Urinary bladder (tissue), 4 donors: Measurements from ENCODE around the gene NAV2. TPM values are rescaled to one million over a fixed set of nuclear protein-coding genes. Genes with fewer than 3 reads are reported as not detected.

Experiments
- DNase-seq: peaks from one replicate; pipeline ENCODE4 v3.0.0-alpha.2; 2015; ENCODE audit errors: extremely low spot score
- H3K27ac ChIP-seq: one replicate; pipeline ENCODE4 v1.5.1; 2013; ENCODE audit warnings: low read depth, mild to moderate bottlenecking, moderate library complexity
- H3K36me3 ChIP-seq: one replicate; pipeline ENCODE4 v1.6.1; 2013; ENCODE audit warnings: mild to moderate bottlenecking, moderate library complexity; ENCODE audit not compliant: insufficient read depth
- H3K4me1 ChIP-seq: one replicate; pipeline ENCODE4 v1.6.1; 2013; ENCODE audit warnings: mild to moderate bottlenecking, moderate library complexity; ENCODE audit not compliant: insufficient read depth
- H3K4me3 ChIP-seq: one replicate; pipeline ENCODE4 v1.5.1; 2013; ENCODE audit warnings: low read depth, low read length
- WGBS: extraction: QIAGEN DNeasy Blood & Tissue Kit; methylation state at CpG from one replicate; pipeline ENCODE4 v1.1.7; 2013; 5-methylcytosine and 5-hydroxymethylcytosine counted together
- polyA plus RNA-seq: library from polyadenylated mRNA; stranded (reverse); fragments of 200-250 nt; gene quantifications from one replicate; pipeline ENCODE4 v1.2.3, GENCODE V29; 2013
- total RNA-seq: library from RNA; depleted of rRNA; stranded (reverse); fragments of >200 nt; gene quantifications from one replicate; pipeline ENCODE4 v1.2.3, GENCODE V29; 2014
- donor health status: healthy with polysubstance abuse.
- donor health status: healthy.

The NAV2 gene
- total and polyA plus RNA-seq, 2 donors: 7.8 to 10.6 TPM

- Histone ChIP-seq H3K27ac (no peak overlapping the region), H3K4me3 (no peak overlapping the region)
These were observed 22.7 kb downstream of the NAV2 start for GRCh38 chr11:19735157-19735908.

GRCh38 chr11:19735909-19736498 lies 23.4 kb downstream of the NAV2 start:
- no peak overlapping the region for H3K27ac ChIP-seq
- no peaks in the 10 kb centered on the region for H3K4me1 ChIP-seq
- no peak overlapping the region for H3K4me3 ChIP-seq
- 60% methylated on average over 2 of the region's 2 CpGs for WGBS
- H3K36me3 ChIP-seq: no peaks in the 10 kb centered on the region
- DNase-seq: no peak

More at GRCh38 chr11:19735157-19735908, 22.7 kb downstream of the NAV2 start:
- H3K4me1 ChIP-seq: no peaks in the 10 kb centered on the region
- WGBS: 67% methylated on average over 7 of the region's 7 CpGs
- no peak for DNase-seq
- no peaks in the 10 kb centered on the region for H3K36me3 ChIP-seq

GRCh38 chr11:19736831-19737230 lies 24.2 kb downstream of the NAV2 start:
- WGBS: 98% methylated on average over 3 of the region's 3 CpGs

GRCh38 chr11:19737575-19737974 lies 24.9 kb downstream of the NAV2 start:
- WGBS: 91% methylated on average over 4 of the region's 4 CpGs
- no peak overlapping the region for H3K4me3 ChIP-seq
- H3K4me1 ChIP-seq: no peaks in the 10 kb centered on the region
- no peaks in the 10 kb centered on the region for H3K36me3 ChIP-seq
- no peak for DNase-seq
- no peak overlapping the region for H3K27ac ChIP-seq

More at GRCh38 chr11:19736831-19737230, 24.2 kb downstream of the NAV2 start:
- no peaks in the 10 kb centered on the region for H3K36me3 ChIP-seq
- DNase-seq: no peak
- no peak overlapping the region for H3K4me3 ChIP-seq
- H3K4me1 ChIP-seq: no peaks in the 10 kb centered on the region
- H3K27ac ChIP-seq: no peak overlapping the region

- Histone ChIP-seq H3K27ac (no peak overlapping the region), H3K36me3 (no peaks in the 10 kb centered on the region), H3K4me3 (no peak overlapping the region), H3K4me1 (no peaks in the 10 kb centered on the region)
- WGBS: 59% methylated on average over 3 of the region's 3 CpGs
- no peak for DNase-seq
These were observed 25.5 kb downstream of the NAV2 start for GRCh38 chr11:19738124-19738523.

GRCh38 chr11:19739872-19740271 lies 27.2 kb downstream of the NAV2 start:
- Histone ChIP-seq H3K36me3 (no peaks in the 10 kb centered on the region), H3K27ac (no peak overlapping the region), H3K4me3 (no peak overlapping the region), H3K4me1 (no peaks in the 10 kb centered on the region)
- no peak for DNase-seq
- 76% methylated on average over 4 of the region's 4 CpGs for WGBS

- no peak overlapping the region for H3K4me3 ChIP-seq
- no peak for DNase-seq
- 94% methylated on average over 1 of the region's 1 CpG for WGBS
- no peaks in the 10 kb centered on the region for H3K4me1 ChIP-seq
- no peak overlapping the region for H3K27ac ChIP-seq
- H3K36me3 ChIP-seq: no peaks in the 10 kb centered on the region
These were observed 27.9 kb downstream of the NAV2 start for GRCh38 chr11:19740586-19740985.

GRCh38 chr11:19742588-19743292 lies 30.1 kb downstream of the NAV2 start:
- Histone ChIP-seq H3K36me3 (no peaks in the 10 kb centered on the region), H3K4me3 (no peak overlapping the region), H3K4me1 (no peaks in the 10 kb centered on the region), H3K27ac (no peak overlapping the region)
- WGBS: 44% methylated on average over 2 of the region's 2 CpGs
- peak; percentile 59 for DNase-seq

- DNase-seq: no peak
- Histone ChIP-seq H3K27ac (no peak overlapping the region), H3K4me3 (no peak overlapping the region), H3K4me1 (no peaks in the 10 kb centered on the region), H3K36me3 (no peaks in the 10 kb centered on the region)
- 92% methylated on average over 4 of the region's 4 CpGs for WGBS
These were observed 31.0 kb downstream of the NAV2 start for GRCh38 chr11:19743622-19744021.

GRCh38 chr11:19744130-19744529 lies 31.5 kb downstream of the NAV2 start:
- Histone ChIP-seq H3K4me3 (no peak overlapping the region), H3K4me1 (no peaks in the 10 kb centered on the region), H3K36me3 (no peaks in the 10 kb centered on the region), H3K27ac (no peak overlapping the region)
- DNase-seq: no peak

GRCh38 chr11:19746086-19746485 lies 33.4 kb downstream of the NAV2 start:
- WGBS: 94% methylated on average over 3 of the region's 3 CpGs
- no peaks in the 10 kb centered on the region for H3K36me3 ChIP-seq
- no peak overlapping the region for H3K4me3 ChIP-seq
- no peaks in the 10 kb centered on the region for H3K4me1 ChIP-seq
- DNase-seq: no peak
- no peak overlapping the region for H3K27ac ChIP-seq

GRCh38 chr11:19747634-19748033 lies 35.0 kb downstream of the NAV2 start:
- Histone ChIP-seq H3K4me1 (no peaks in the 10 kb centered on the region), H3K27ac (no peak overlapping the region), H3K36me3 (no peaks in the 10 kb centered on the region), H3K4me3 (no peak overlapping the region)
- 93% methylated on average over 2 of the region's 2 CpGs for WGBS
- no peak for DNase-seq

GRCh38 chr11:19751055-19751454 lies 38.4 kb downstream of the NAV2 start:
- DNase-seq: no peak
- no peak overlapping the region for H3K27ac ChIP-seq
- WGBS: 97% methylated on average over 4 of the region's 4 CpGs
- no peaks in the 10 kb centered on the region for H3K4me1 ChIP-seq
- H3K36me3 ChIP-seq: no peaks in the 10 kb centered on the region
- no peak overlapping the region for H3K4me3 ChIP-seq
